Measurements from ENCODE around the gene TRIM74.
"Not testable (repeated sequence)": the region's sequence is repeated elsewhere in the genome, so short reads cannot be mapped to it uniquely, and the experiment has no call there.

DNA sequence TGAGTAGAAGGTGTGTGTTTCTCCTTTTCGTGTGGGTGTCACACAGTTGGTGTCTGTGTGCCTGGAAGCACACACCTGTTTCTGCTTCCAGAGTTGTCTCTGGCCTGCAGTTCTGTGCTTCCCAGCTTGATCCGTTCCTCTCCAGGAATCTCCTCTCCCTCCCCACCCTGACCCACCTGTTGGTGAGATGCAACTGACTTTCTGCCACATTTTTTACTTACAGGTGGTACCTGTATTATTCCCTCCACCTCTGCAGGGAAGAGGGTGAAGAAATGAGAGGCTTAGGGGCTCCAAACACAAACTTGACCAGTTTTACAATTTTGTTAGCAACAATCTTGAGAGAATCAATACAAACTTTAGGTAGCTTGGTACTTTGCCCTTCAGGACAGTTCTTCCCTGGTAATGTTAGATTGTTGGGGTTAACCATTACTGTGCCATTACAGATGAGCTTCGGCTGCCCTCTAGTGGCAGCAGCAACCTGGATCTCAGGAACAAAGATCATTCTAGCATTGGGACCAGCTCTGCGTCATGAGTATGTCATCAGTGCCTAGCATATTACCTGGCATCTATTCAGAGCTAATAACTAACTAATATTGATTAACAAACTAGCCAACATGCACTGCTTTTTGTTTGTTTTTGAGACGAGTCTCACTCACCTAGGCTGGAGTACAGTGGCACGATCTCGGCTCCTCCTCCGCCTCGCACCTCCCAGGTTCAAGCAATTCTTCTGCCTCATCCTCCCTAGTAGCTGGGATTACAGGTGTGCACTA lies 54.3 kb downstream of the TRIM74 start:
- TF ChIP-seq, protein P1, sequence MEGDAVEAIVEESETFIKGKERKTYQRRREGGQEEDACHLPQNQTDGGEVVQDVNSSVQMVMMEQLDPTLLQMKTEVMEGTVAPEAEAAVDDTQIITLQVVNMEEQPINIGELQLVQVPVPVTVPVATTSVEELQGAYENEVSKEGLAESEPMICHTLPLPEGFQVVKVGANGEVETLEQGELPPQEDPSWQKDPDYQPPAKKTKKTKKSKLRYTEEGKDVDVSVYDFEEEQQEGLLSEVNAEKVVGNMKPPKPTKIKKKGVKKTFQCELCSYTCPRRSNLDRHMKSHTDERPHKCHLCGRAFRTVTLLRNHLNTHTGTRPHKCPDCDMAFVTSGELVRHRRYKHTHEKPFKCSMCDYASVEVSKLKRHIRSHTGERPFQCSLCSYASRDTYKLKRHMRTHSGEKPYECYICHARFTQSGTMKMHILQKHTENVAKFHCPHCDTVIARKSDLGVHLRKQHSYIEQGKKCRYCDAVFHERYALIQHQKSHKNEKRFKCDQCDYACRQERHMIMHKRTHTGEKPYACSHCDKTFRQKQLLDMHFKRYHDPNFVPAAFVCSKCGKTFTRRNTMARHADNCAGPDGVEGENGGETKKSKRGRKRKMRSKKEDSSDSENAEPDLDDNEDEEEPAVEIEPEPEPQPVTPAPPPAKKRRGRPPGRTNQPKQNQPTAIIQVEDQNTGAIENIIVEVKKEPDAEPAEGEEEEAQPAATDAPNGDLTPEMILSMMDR (IDR thresholded peaks at IDR 0.05), result peak in 6 of 7 experiments; percentile 57 to 77 (median 68)
- TF ChIP-seq POLR2A (IDR thresholded peaks at IDR 0.05), result not testable (repeated sequence)
